Muscle layer of duodenum (tissue), 2 donors: ENCODE measurements around the gene CDC5L.

ENCODE experiments used
- H3K27ac ChIP-seq: one replicate; pipeline ENCODE4 v1.7.0; 2013; ENCODE audit warnings: mild to moderate bottlenecking, low read length
- H3K27me3 ChIP-seq: one replicate; pipeline ENCODE4 v1.7.0; 2013; ENCODE audit warnings: low read depth, mild to moderate bottlenecking, control low read depth, low read length
- H3K36me3 ChIP-seq, 2 donors: one replicate each; pipeline ENCODE4 v1.7.0; 2013; ENCODE audit warnings: low read length in 2 of 2, control low read depth in 1 of 2, mild to moderate bottlenecking in 1 of 2; ENCODE audit not compliant: insufficient read depth in 2 of 2, control insufficient read depth in 1 of 2
- H3K4me1 ChIP-seq, 2 donors: one replicate each; pipeline ENCODE4 v1.7.0; 2013; ENCODE audit warnings: low read length in 2 of 2, mild to moderate bottlenecking in 2 of 2, control low read depth in 1 of 2, moderate library complexity in 1 of 2; ENCODE audit not compliant: insufficient read depth in 2 of 2, control insufficient read depth in 1 of 2
- H3K4me3 ChIP-seq, 2 donors: one replicate each; pipeline ENCODE4 v1.7.0; 2013; ENCODE audit warnings: low read length in 2 of 2, low read depth in 1 of 2, mild to moderate bottlenecking in 1 of 2
- H3K9me3 ChIP-seq, 2 donors: one replicate each; pipeline ENCODE4 v1.7.0; 2013; ENCODE audit warnings: low read length in 2 of 2, control low read depth in 1 of 2, mild to moderate bottlenecking in 1 of 2; ENCODE audit not compliant: control insufficient read depth in 1 of 2
- donor health status: healthy.

The CDC5L gene

DNA sequence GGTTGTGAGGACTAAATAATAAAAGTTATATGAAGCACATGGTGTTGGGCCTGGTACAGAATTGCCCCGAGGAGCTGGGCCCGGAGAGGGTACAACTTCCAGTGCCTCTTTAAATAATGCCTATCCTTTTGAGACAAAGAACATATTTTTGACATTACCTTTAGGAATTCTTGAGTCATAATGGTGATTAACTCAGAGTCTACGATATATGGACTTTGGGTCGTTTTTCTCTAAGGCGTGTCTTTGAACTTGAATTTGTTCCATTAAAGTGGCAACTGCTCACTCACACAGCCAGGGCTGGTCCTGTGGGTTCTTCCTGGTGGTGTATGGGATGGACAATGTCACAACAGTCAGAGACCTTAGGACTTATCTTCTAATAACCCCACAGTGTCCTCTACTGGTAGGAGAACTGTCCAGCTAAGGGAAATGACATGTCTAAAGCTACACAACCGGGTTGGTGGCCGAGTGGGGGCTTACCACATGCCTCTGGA lies 106.5 kb downstream of the CDC5L start:
- H3K4me1 ChIP-seq: peaks cover 0 to 7% of the 10 kb centered on the region in 2 donors
- no peak overlapping the region for H3K27ac ChIP-seq
- no peaks in the 10 kb centered on the region for H3K27me3 ChIP-seq
- H3K4me3 ChIP-seq: no peak overlapping the region
- H3K36me3 ChIP-seq: no peaks in the 10 kb centered on the region
- no peaks in the 10 kb centered on the region for H3K9me3 ChIP-seq

DNA sequence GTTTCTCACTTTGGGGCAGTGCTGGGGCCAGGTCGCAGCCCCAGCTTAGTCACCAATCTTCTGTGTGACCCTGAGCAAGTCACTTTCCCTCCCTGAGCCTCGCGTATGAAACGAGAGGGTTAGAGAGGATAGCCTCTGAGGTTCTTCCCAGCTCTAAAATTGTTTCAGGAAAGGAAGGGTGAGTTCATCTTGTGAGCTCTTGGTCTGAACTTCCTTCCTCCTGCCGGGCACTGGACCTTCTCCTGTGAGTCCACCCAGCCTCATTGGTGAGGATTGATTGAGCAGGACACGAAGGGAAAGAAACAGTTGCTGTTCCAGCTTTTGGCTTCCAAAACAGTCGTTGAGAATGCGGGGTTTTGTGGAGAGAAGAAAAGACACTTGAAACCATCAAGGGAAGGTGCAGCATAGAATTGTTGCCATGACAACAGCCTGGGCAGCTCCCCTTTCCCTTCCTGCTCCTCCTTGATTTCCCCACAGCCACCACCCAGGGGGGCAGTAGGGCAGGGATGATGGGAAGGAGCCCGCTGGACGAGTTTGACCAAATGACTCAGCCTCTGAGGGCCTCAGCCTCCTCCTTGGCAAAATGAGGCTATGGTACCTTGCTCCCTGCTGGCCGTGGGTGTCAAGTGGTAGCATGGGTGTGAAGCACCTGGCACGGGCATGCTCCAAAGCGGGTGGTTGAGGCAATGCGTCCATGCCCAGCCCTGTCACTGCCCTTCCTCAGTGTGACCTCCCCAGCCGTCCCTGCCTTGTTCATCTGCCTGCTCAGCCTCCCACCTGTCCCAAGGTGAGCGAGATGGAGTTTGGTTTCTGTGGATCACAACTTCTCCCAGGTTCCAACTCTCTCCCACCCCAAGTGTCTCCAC lies 107.8 kb downstream of the CDC5L start:
- Histone ChIP-seq H3K36me3 (no peaks in the 10 kb centered on the region), H3K27ac (no peak overlapping the region), H3K27me3 (no peaks in the 10 kb centered on the region), H3K9me3 (no peaks in the 10 kb centered on the region), H3K4me3 (no peak overlapping the region), H3K4me1 (no peaks in the 10 kb centered on the region)

DNA sequence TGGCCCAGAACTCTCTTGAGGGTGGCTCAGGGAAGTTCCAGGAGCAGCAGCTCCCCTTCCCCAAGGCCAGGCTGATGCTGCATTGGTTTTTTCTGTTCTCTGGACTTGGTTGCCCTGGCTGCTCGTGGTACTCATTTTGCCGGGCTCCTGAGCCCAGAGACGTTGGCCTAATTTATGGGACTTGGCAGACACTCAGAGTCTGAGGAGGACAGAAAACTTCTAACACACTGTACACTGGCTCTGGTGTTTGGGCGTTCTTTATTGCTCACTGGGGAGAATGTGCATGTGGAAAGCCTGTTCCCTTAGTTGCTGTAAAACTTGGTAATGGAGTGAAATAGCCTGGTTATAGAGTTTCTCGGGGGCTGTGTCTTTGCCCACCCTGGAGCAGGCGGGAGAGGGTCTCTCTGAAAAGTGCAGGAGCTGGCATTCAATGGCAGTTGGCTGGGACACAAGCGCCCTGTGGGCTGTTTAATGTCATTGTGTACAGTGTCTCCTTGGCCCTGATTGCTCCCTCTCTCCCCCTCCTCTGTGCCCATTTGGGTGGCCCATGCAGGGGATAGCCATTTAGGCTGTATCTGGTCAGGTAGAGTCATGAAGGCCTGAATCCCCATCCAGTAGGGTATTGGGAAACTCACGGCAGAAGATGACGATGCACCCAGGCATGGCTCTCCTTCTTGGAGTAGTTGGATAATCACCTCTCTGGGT lies 109.3 kb downstream of the CDC5L start:
- Histone ChIP-seq H3K9me3 (peaks cover 0 to 5% of the 10 kb centered on the region in 2 donors), H3K4me1 (no peaks in the 10 kb centered on the region), H3K27ac (no peak overlapping the region), H3K4me3 (no peak overlapping the region), H3K36me3 (no peaks in the 10 kb centered on the region), H3K27me3 (no peaks in the 10 kb centered on the region)

DNA sequence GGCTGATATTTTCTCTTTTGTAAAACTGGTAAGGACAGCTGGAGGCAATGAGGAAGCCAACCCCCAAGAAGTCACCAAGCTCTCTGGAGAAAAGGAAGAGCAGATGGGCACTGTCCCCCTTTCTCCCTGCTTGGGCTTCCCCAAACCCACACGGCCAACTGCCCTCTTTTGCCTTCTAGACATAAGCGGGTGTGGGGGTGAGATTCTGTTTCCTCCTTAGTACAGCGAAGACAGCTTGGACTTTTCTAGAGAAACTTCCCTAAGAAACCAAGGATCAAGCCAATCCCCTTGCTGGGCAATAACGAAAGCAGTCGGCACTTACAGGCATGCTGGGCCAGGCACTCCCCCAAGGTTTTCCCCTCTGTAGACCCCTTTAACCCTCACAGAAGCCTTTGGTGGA lies 110.3 kb downstream of the CDC5L start:
- Histone ChIP-seq H3K9me3 (peaks cover 0 to 5% of the 10 kb centered on the region in 2 donors), H3K4me3 (no peak overlapping the region), H3K36me3 (no peaks in the 10 kb centered on the region), H3K27me3 (no peaks in the 10 kb centered on the region), H3K4me1 (no peaks in the 10 kb centered on the region), H3K27ac (no peak overlapping the region)

DNA sequence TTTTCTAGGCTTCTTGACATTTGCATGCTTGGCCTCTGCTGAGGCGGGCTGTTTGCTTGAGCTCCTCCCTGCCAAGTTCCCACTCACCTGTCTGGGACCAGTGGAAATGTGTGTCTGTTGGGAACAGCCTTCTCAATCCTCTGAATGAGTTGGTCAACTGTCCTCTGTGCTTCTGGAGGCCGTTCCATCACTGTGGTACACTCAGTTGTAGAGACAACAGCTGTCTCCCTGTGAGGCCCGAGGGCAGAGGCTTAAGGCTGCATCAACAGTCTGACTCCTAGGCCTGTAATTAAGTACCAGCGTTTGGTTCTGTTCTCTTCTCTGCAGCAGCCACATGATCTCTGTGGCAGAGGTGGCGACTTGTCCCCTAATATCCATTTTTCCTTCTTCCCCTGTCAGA lies 110.9 kb downstream of the CDC5L start:
- no peak overlapping the region for H3K4me3 ChIP-seq
- H3K36me3 ChIP-seq: no peaks in the 10 kb centered on the region

DNA sequence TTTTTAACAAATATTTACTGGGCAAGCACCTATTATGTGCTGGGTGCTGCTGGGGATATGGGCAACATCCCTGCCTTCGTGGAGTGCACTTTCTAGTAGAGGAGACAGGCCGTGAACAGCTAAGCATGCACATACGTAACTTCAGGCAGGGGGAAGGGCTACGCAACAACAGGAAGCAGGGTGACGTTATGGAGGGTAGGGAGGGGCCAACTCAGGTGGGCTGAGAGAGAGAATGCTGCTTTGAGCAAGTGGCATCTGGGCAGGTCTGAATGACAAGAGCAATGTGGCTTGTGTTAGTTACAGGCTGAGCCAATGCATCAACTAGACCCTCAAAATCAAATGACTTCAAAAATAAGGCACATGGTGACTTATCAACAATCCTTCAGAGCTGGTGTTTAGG lies 112.1 kb downstream of the CDC5L start:
- H3K27me3 ChIP-seq: no peaks in the 10 kb centered on the region
- no peaks in the 10 kb centered on the region for H3K4me1 ChIP-seq
- no peaks in the 10 kb centered on the region for H3K36me3 ChIP-seq
- H3K9me3 ChIP-seq: peaks cover 0 to 5% of the 10 kb centered on the region in 2 donors
- H3K27ac ChIP-seq: no peak overlapping the region
- H3K4me3 ChIP-seq: no peak overlapping the region

More for the DNA sequence above, 110.9 kb downstream of the CDC5L start:
- Histone ChIP-seq H3K27ac (no peak overlapping the region), H3K27me3 (no peaks in the 10 kb centered on the region), H3K9me3 (peaks cover 0 to 5% of the 10 kb centered on the region in 2 donors), H3K4me1 (no peaks in the 10 kb centered on the region)
